PFSK-1 (cell line): ENCODE measurements around the gene RNF220.

ENCODE experiments used
- FOXP2 ChIP-seq: optimal IDR thresholded peaks from 2 replicates; pipeline ENCODE3; 2011; ENCODE audit warnings: borderline replicate concordance, control low read depth, inconsistent platforms; ENCODE audit not compliant: insufficient read depth; ENCODE audit errors: extremely low read length, extremely low read depth
- POLR2AphosphoS5 ChIP-seq: IDR thresholded peaks from 2 replicates; pipeline ENCODE4 v1.6.1; 2012; ENCODE audit warnings: low read depth, mild to moderate bottlenecking, control low read depth, low read length, moderate library complexity
- REST ChIP-seq, 2 experiments: IDR thresholded peaks; 2 replicates each; pipeline versions ENCODE4 v1.6.1 to v1.8.0; 2011 to 2012; ENCODE audit warnings: low read depth in 2 of 2, low read length in 2 of 2, control low read depth in 1 of 2, inconsistent platforms in 1 of 2, mild to moderate bottlenecking in 1 of 2, moderate library complexity in 1 of 2; ENCODE audit not compliant: insufficient read depth in 1 of 2
- SIN3A ChIP-seq: IDR thresholded peaks from 2 replicates; pipeline ENCODE4 v1.6.1; 2012; ENCODE audit warnings: mild to moderate bottlenecking, low read length, moderate library complexity, borderline replicate concordance; ENCODE audit not compliant: insufficient read depth
- TAF1 ChIP-seq: IDR thresholded peaks from 2 replicates; pipeline ENCODE4 v1.6.1; 2012; ENCODE audit warnings: low read length, control low read depth, borderline replicate concordance; ENCODE audit not compliant: insufficient read depth

The RNF220 gene

GRCh38 chr1:44700573-44700972 is 295.5 kb downstream of the RNF220 start:
- no peak for TF ChIP-seq FOXP2
- TF ChIP-seq TAF1: no peak
- no peak for TF ChIP-seq POLR2AphosphoS5
- no peak for TF ChIP-seq REST (IDR thresholded peaks at IDR 0.05; ENCODE audit: insufficient read depth in 1 of 2, low read depth in 2 of 2, low read length in 2 of 2)
- no peak for TF ChIP-seq SIN3A

GRCh38 chr1:44701141-44701573 is 296.1 kb downstream of the RNF220 start:
- TF ChIP-seq REST (IDR thresholded peaks at IDR 0.05; ENCODE audit: insufficient read depth in 1 of 2, low read depth in 2 of 2, low read length in 2 of 2): no peak
